Measurements from ENCODE around the gene SND1. TPM values are rescaled to one million over a fixed set of nuclear protein-coding genes. Genes with fewer than 3 reads are reported as not detected.

The SND1 gene
- total RNA-seq, 1 experiment from 2014 or later: 218 TPM

DNA sequence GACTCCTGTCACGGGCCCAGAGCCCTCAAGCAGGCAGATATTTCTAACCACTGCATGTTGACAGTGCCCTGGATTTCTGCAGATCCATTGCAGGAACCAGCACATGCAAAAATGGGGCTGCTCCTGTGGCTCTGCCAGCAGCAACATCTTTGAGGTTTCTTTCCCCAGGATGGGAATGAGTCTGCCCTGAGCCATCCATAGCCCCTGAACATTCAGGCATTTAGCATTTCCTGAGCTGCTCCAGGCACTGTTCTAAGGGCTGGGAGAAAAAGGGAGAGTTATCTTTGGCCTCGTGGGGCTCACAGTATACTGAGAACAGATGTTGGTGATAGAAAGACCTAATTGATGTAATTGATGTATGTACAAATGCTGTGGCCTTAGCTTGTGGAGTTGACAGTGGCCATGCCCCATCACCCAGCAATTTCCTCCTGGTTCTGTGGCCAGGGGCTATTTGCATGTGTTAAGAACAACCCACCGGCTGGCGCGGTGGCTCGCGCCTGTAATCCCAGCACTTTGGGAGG lies 445.3 kb downstream of the SND1 start:
- H3K9me3 Mint-ChIP-seq: no peaks in the 10 kb centered on the region
- H3K36me3 Mint-ChIP-seq (ENCODE audit: insufficient read depth in 1 of 3, low read depth in 3 of 3): peaks cover 6 to 22% (median 7%) of the 10 kb centered on the region in 3 experiments; a peak in 5 of 7 replicates

More for the DNA sequence above, 445.3 kb downstream of the SND1 start:
- Histone ChIP-seq H2AK5ac (ENCODE audit: insufficient read length, low read length) (no peak overlapping the region), H3K9me3 (ENCODE audit: control insufficient read depth, low read depth, low read length) (no peaks in the 10 kb centered on the region), H4K91ac (ENCODE audit: insufficient read length, low read depth, low read length) (no peak overlapping the region), H3K23ac (ENCODE audit: insufficient read length, low read depth, low read length) (no peak overlapping the region), H4K5ac (ENCODE audit: insufficient read length, low read depth, low read length) (no peak overlapping the region), H2BK5ac (ENCODE audit: insufficient read length, low read length) (no peak overlapping the region), H3K27me3 (ENCODE audit: insufficient read depth, low read length) (no peaks in the 10 kb centered on the region), H2BK120ac (ENCODE audit: low read depth, low read length, poor library complexity, severe bottlenecking) (no peak overlapping the region), H4K20me1 (ENCODE audit: control insufficient read depth, insufficient read depth, insufficient read length) (no peaks in the 10 kb centered on the region), H3K79me2 (ENCODE audit: insufficient read depth, low read length) (no peaks in the 10 kb centered on the region), H3K4me1 (ENCODE audit: insufficient read depth, low read length) (no peaks in the 10 kb centered on the region), H4K8ac (replicated peaks; ENCODE audit: insufficient read length, low read depth, low read length) (no peak overlapping the region), H3T11ph (ENCODE audit: low read length) (no peak overlapping the region), H3K23me2 (ENCODE audit: insufficient read length, low read depth, low read length, poor library complexity, severe bottlenecking) (no peaks in the 10 kb centered on the region), H2BK15ac (ENCODE audit: low read depth, low read length) (no peak overlapping the region), H2AFZ (ENCODE audit: low read length) (no peak overlapping the region), H2BK20ac (ENCODE audit: low read depth, low read length, poor library complexity, severe bottlenecking) (no peak overlapping the region), H3K4me2 (ENCODE audit: insufficient read depth, insufficient read length, low read length) (no peak overlapping the region), H3K14ac (ENCODE audit: insufficient read depth, low read length) (no peak overlapping the region), H3K4ac (ENCODE audit: low read depth, low read length) (no peak overlapping the region), H3K56ac (ENCODE audit: insufficient read length, low read depth, low read length) (no peak overlapping the region), H3K18ac (ENCODE audit: insufficient read length, low read depth, low read length) (no peak overlapping the region), H3K79me1 (ENCODE audit: insufficient read depth, low read depth, low read length, poor library complexity, severe bottlenecking) (no peaks in the 10 kb centered on the region), H2BK12ac (ENCODE audit: insufficient read length, low read depth, low read length) (no peak overlapping the region), H3K27ac (ENCODE audit: insufficient read length, low read depth, low read length) (no peak overlapping the region), H3K9ac (ENCODE audit: extremely low read depth, insufficient read length, low read length) (no peak overlapping the region)
- H3K27me3 Mint-ChIP-seq (ENCODE audit: low read depth): peaks cover 13% of the 10 kb centered on the region
- TF ChIP-seq, protein P1, sequence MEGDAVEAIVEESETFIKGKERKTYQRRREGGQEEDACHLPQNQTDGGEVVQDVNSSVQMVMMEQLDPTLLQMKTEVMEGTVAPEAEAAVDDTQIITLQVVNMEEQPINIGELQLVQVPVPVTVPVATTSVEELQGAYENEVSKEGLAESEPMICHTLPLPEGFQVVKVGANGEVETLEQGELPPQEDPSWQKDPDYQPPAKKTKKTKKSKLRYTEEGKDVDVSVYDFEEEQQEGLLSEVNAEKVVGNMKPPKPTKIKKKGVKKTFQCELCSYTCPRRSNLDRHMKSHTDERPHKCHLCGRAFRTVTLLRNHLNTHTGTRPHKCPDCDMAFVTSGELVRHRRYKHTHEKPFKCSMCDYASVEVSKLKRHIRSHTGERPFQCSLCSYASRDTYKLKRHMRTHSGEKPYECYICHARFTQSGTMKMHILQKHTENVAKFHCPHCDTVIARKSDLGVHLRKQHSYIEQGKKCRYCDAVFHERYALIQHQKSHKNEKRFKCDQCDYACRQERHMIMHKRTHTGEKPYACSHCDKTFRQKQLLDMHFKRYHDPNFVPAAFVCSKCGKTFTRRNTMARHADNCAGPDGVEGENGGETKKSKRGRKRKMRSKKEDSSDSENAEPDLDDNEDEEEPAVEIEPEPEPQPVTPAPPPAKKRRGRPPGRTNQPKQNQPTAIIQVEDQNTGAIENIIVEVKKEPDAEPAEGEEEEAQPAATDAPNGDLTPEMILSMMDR (conservative IDR thresholded peaks at IDR 0.05): no peak
- H3K27ac Mint-ChIP-seq: no peak overlapping the region; a peak in 1 of 7 replicates
- peaks cover 0 to 4% of the 10 kb centered on the region in 2 experiments; a peak in 1 of 4 replicates for H3K4me1 Mint-ChIP-seq
- no peak for DNase-seq
- no CpG with 5 or more reads among the region's 7 CpGs for WGBS (ENCODE audit: extremely low coverage, insufficient read length, low lambda C conversion rate)
- no peak overlapping the region for H3K4me3 Mint-ChIP-seq

All from H9 (cell line).